Measurements from ENCODE around the gene TAF7L.

The TAF7L gene

GRCh38 chrX:101262590-101262989 lies 28.5 kb downstream of the TAF7L start:
- H3K36me3 ChIP-seq (ENCODE audit: low read length): no peaks in the 10 kb centered on the region

DNA sequence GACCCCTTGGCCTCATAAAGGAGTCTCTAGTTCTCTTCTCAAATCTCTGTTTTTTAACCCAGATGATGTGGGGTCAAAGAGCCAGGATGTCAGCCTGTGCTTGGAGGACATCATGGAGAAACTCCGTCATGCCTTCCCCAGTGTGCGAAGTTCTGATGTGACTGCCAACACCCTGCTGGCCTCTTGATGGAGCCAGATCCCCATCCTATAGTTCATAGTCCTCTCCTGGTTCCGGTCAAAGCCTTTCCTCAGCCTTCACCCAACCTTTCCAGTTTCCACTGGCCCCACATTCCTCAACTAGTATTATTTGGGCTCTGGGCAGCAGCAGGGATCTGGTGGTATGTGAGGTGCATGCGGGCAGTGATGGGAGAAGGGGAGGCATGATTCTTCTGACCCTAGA lies 30.7 kb downstream of the TAF7L start:
- Histone ChIP-seq H3K36me3 (ENCODE audit: low read length) (no peaks in the 10 kb centered on the region), H3K9me2 (replicated peaks; ENCODE audit: insufficient read depth, low read length) (no peaks in the 10 kb centered on the region), H3K9me3 (ENCODE audit: insufficient read depth, low read length) (no peaks in the 10 kb centered on the region), H3K4me3 (ENCODE audit: insufficient read depth, low read length, poor library complexity, severe bottlenecking) (no peak overlapping the region), H3K9ac (ENCODE audit: low read length) (no peak overlapping the region), H3K79me2 (ENCODE audit: insufficient read depth, low read length) (no peaks in the 10 kb centered on the region), H3K4me2 (ENCODE audit: low read depth, low read length, poor library complexity, severe bottlenecking) (no peak overlapping the region), H3K27ac (ENCODE audit: low read depth, low read length) (no peak overlapping the region), H2AFZ (ENCODE audit: low read depth, low read length, severe bottlenecking) (no peak overlapping the region), H3F3A (ENCODE audit: insufficient read depth) (no peaks in the 10 kb centered on the region), H4K20me1 (ENCODE audit: low read depth, low read length) (no peaks in the 10 kb centered on the region), H3K27me3 (ENCODE audit: low read length) (no peaks in the 10 kb centered on the region)
- no peak for TF ChIP-seq CTCF (IDR thresholded peaks at IDR 0.05; ENCODE audit: insufficient read depth, low read length, poor library complexity, severe bottlenecking)
- TF ChIP-seq EZH2phosphoT487 (conservative IDR thresholded peaks at IDR 0.05; ENCODE audit: low read length): no peak

More at GRCh38 chrX:101262590-101262989, 28.5 kb downstream of the TAF7L start:
- Histone ChIP-seq H3K79me2 (ENCODE audit: insufficient read depth, low read length) (no peaks in the 10 kb centered on the region), H3K4me2 (ENCODE audit: low read depth, low read length, poor library complexity, severe bottlenecking) (no peak overlapping the region), H2AFZ (ENCODE audit: low read depth, low read length, severe bottlenecking) (no peak overlapping the region), H3K4me3 (ENCODE audit: insufficient read depth, low read length, poor library complexity, severe bottlenecking) (no peak overlapping the region), H4K20me1 (ENCODE audit: low read depth, low read length) (no peaks in the 10 kb centered on the region), H3F3A (ENCODE audit: insufficient read depth) (no peaks in the 10 kb centered on the region), H3K27ac (ENCODE audit: low read depth, low read length) (no peak overlapping the region), H3K9me2 (replicated peaks; ENCODE audit: insufficient read depth, low read length) (no peaks in the 10 kb centered on the region), H3K27me3 (ENCODE audit: low read length) (no peaks in the 10 kb centered on the region), H3K9me3 (ENCODE audit: insufficient read depth, low read length) (no peaks in the 10 kb centered on the region), H3K9ac (ENCODE audit: low read length) (no peak overlapping the region)
- TF ChIP-seq EZH2phosphoT487 (conservative IDR thresholded peaks at IDR 0.05; ENCODE audit: low read length): no peak
- no peak for TF ChIP-seq CTCF (IDR thresholded peaks at IDR 0.05; ENCODE audit: insufficient read depth, low read length, poor library complexity, severe bottlenecking)

- no peaks in the 10 kb centered on the region for H3F3A ChIP-seq (ENCODE audit: insufficient read depth)
- no peaks in the 10 kb centered on the region for H3K27me3 ChIP-seq (ENCODE audit: low read length)
- H3K9ac ChIP-seq (ENCODE audit: low read length): no peak overlapping the region
- H2AFZ ChIP-seq (ENCODE audit: low read depth, low read length, severe bottlenecking): no peak overlapping the region
- no peak overlapping the region for H3K27ac ChIP-seq (ENCODE audit: low read depth, low read length)
- no peaks in the 10 kb centered on the region for H3K9me3 ChIP-seq (ENCODE audit: insufficient read depth, low read length)
- no peaks in the 10 kb centered on the region for H3K36me3 ChIP-seq (ENCODE audit: low read length)
- no peak overlapping the region for H3K4me3 ChIP-seq (ENCODE audit: insufficient read depth, low read length, poor library complexity, severe bottlenecking)
- H3K9me2 ChIP-seq (replicated peaks; ENCODE audit: insufficient read depth, low read length): no peaks in the 10 kb centered on the region
- H3K4me2 ChIP-seq (ENCODE audit: low read depth, low read length, poor library complexity, severe bottlenecking): no peak overlapping the region
- no peaks in the 10 kb centered on the region for H3K79me2 ChIP-seq (ENCODE audit: insufficient read depth, low read length)
- TF ChIP-seq EZH2phosphoT487 (conservative IDR thresholded peaks at IDR 0.05; ENCODE audit: low read length) (no peak), CTCF (IDR thresholded peaks at IDR 0.05; ENCODE audit: insufficient read depth, low read length, poor library complexity, severe bottlenecking) (no peak)
- no peaks in the 10 kb centered on the region for H4K20me1 ChIP-seq (ENCODE audit: low read depth, low read length)
These were observed 32.9 kb downstream of the TAF7L start for GRCh38 chrX:101258259-101258581.

All from SU-DHL-6 (cell line).